HG03378 (cell line): ENCODE results near the gene CSTPP1.
"Not testable (repeated sequence)": the region's sequence is repeated elsewhere in the genome, so short reads cannot be mapped to it uniquely, and the experiment has no call there.

ENCODE experiments used
- ATAC-seq: cut with Tn5 transposase; IDR thresholded peaks from one replicate; pipeline ENCODE4 v1.9.1; 2021; ENCODE audit warnings: mild to moderate bottlenecking, moderate library complexity; ENCODE audit not compliant: unreplicated experiment

CSTPP1 gene

DNA sequence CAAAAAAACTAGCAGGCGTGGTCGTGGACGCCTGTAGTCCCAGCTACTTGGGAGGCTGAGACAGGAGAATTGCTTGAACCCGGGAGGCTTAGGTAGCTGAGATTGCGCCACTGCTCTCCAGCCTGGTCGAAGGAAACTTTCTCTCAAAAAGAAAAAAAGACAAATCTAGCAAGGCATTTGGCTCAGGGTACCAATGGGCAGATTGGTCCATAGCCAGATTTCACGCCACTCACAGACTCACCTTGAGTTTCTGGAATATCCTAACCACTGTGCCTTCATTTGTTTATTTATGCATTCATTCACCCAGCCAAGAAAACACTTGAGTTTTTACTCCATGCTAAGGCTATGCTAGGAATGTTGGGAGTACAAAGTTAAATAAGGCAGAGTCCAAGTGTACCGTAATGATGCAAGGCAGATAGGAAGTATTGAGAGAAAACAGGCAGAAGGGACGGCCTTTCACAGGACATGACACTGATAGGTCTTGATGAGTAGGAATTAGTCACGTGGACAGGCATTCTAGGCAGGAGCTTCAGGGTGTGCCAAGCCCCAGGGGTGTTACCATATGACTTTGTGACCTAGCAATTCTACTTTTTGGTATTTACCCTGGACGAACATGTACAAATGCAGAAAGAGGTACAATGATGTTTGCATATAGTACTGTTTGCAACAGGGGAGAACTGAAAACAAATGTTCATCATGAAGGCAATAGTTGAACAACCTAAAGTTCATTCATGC, 252.7 kb downstream of the CSTPP1 start:
- no peak for ATAC-seq

DNA sequence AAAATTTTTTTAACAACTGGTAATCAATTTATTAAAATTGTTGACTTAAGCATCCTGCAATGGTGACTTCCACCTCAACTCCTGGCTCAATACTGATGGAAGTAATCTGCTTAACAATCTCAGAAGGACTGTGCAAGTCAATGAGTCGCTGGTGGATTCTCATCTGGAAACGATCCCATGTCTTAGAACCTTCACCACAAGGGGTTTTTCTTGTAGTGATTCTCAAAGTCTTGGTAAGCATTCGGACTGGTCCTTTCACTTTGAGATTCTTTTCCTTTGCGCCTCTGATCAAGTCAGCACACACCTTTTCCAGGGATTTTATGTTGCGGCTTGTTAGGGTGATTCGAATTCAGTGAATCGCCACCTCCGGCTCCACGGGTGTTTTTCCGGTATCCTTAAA, 254.6 kb downstream of the CSTPP1 start:
- not testable (repeated sequence) for ATAC-seq

GRCh38 chr11:47192111-47192510, 255.6 kb downstream of the CSTPP1 start:
- ATAC-seq: no peak

GRCh38 chr11:47198161-47198560, 261.6 kb downstream of the CSTPP1 start:
- not testable (repeated sequence) for ATAC-seq

DNA sequence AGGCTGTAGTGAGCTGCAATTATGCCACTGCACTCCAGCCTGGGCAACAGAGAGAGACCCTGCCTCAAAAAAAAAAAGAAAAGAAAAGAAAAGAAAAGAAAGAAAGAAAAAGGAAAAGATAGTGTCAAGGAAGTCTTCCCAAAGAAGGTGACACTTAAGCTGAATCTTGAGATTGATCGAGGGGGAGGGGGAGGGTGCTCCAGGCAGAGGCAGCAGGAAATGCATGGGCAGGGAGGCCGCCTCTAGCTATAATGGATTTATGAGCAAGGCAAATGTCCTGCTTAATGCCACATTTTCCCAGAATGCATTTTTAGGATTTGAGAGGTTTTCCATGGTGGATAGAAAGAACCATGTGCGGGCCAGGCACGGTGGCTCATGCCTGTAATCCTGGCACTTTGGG, 264.5 kb downstream of the CSTPP1 start:
- no peak for ATAC-seq

DNA sequence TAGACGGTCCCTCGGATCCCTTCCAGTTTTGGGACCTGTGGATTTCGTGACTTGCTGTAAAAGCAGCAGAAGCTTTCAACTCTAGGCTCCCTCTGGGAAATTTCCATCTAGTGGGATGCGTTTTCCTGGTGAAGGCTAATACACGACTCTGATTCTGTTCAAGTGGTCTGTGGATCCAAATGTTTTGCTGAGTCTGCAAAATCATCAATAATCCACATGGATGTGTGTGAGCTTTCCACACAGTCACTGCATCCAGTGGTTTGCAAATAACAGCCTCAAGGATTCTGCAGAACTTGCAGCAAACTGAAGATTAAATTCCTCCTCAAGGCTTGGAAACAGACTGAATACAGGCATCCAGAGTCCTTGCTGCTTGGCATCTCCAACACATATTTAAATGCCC, 266.0 kb downstream of the CSTPP1 start:
- ATAC-seq: no peak

DNA sequence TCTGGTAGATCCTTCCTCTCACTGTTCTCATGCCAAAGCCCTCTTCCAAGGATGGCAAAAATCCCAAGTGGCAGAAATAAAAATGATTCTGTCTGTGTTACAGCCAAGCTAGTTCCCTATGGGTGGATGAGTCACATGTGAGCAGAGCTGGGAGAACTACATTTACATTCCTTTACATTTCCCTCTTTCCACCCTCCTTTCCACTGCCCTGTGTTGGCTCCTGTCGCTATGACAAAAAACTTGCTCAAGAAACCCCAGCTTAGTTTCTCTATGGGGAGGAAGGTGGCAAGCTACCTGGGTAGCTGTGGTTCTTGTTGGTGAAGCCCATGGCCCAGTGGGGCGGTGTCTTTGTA, 268.1 kb downstream of the CSTPP1 start:
- ATAC-seq: no peak

DNA sequence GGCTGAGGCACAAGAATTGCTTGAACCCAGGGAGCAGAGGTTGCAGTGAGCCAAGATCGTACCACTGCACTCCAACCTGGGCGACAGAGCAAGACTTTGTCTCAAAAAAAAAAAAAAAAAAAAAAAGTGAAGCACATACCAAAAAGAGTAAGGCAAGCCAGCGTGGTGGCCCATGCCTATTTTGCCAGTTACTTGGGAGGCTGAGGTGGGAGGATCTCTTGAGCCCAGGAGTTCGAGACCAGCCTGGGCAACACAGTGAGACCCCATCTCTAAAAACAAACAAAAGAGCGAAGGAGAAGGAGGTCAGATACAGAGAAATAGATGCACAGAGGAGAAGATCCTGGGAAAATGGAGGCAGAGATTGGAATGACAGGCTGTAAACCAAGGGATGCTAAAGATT, 270.0 kb downstream of the CSTPP1 start:
- ATAC-seq: not testable (repeated sequence)

- no peak for ATAC-seq
Observed at GRCh38 chr11:47207459-47207858, 270.9 kb downstream of the CSTPP1 start.

GRCh38 chr11:47208008-47208552, 271.5 kb downstream of the CSTPP1 start:
- ATAC-seq: not testable (repeated sequence)

DNA sequence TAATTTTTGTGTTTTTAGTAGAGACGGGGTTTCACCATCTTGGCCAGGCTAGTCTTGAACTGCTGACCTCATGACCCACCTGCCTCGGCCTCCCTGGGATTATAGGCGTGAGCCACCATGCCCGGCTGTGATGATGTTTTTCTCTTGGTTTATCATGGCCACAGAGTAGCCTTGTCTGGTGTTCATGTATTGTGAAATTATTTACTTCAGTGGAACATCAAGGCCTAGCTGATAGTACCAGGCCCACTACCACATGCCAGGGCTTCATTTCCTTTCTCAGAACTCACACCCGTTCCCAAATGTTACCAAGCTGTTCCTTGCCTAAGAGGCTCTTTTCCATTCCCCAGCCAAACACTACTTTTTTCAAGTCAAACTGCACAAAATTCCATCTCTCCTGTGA, 272.1 kb downstream of the CSTPP1 start:
- ATAC-seq: no peak
